ENCODE measurements around the gene TBPL2. TPM values are rescaled to one million over a fixed set of nuclear protein-coding genes. Genes with fewer than 3 reads are reported as not detected.

The TBPL2 gene
- total RNA-seq, 1 experiment from 2014 or later = not detected

DNA sequence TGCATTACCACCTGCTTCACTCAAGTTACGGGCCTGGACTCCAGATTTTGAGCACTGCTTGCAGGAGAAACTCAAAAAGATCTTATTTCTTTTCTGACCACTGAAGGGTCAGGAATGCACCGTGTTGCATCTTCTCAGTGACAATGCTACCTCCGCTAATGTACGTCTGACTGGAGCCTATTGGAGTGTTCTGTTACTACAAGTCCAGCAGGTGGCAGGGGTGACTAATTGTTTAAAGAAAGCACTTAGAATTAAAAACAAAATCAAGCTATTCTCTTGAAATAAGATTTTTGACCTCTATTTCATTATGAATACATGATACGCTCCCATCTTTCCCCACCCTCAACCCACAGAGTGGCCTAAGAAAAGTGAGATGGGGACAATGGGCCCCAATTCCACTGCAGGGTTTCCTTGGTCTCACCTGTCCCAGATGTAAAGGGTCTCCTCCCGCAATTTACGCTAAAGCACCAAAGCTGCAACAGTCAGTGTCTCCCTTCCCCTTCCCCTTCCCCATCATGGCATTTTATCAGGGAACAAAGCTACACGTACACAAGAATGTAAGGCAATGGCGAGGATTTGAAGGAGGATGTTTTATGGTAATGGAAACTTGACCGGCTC lies 2.2 kb downstream of the TBPL2 start:
- BruUV-seq (replicated peaks) = no TSS peak
- DNase-seq (ENCODE audit: low spot score) = peak; percentile 77
- H3K27ac ChIP-seq (ENCODE audit: low read depth, low read length, poor library complexity, severe bottlenecking) = no peak overlapping the region
- intact Hi-C loops (cut with micrococcal nuclease; ENCODE audit: unreplicated experiment) = loop anchor here (5.0 kb wide), 2 partner anchors 904 to 1034 kb away; no protein-coding TSS in a partner anchor
- TF ChIP-seq, protein P1, sequence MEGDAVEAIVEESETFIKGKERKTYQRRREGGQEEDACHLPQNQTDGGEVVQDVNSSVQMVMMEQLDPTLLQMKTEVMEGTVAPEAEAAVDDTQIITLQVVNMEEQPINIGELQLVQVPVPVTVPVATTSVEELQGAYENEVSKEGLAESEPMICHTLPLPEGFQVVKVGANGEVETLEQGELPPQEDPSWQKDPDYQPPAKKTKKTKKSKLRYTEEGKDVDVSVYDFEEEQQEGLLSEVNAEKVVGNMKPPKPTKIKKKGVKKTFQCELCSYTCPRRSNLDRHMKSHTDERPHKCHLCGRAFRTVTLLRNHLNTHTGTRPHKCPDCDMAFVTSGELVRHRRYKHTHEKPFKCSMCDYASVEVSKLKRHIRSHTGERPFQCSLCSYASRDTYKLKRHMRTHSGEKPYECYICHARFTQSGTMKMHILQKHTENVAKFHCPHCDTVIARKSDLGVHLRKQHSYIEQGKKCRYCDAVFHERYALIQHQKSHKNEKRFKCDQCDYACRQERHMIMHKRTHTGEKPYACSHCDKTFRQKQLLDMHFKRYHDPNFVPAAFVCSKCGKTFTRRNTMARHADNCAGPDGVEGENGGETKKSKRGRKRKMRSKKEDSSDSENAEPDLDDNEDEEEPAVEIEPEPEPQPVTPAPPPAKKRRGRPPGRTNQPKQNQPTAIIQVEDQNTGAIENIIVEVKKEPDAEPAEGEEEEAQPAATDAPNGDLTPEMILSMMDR (conservative IDR thresholded peaks at IDR 0.05; ENCODE audit: low read depth, low read length) = peak; percentile 65
- TF ChIP-seq EZH2 (IDR thresholded peaks at IDR 0.05; ENCODE audit: borderline replicate concordance, low read depth, low read length, poor library complexity, severe bottlenecking) = no peak
- POLR2A ChIA-PET (ENCODE audit: low non-redundant PET) = no interaction called here
- H3K27me3 ChIP-seq (replicated peaks; ENCODE audit: insufficient read depth, low read depth, low read length, poor library complexity) = no peaks in the 10 kb centered on the region
- CTCF ChIA-PET = interaction anchor here (0.6 to 1.3 kb wide), 8 partner anchors 8 to 1044 kb away, joined by 3 to 9 read pairs (median 4); no protein-coding TSS in a partner anchor
- no peaks in the 10 kb centered on the region for H3K9me3 ChIP-seq (ENCODE audit: low read depth, low read length, poor library complexity, severe bottlenecking)
- no peaks in the 10 kb centered on the region for H3K36me3 ChIP-seq (ENCODE audit: insufficient read depth, low read length, poor library complexity, severe bottlenecking)
- no peak overlapping the region for H3K4me3 ChIP-seq (ENCODE audit: low read depth, low read length, poor library complexity, severe bottlenecking)
- H3K4me1 ChIP-seq (ENCODE audit: insufficient read depth, low read length, poor library complexity, severe bottlenecking) = no peaks in the 10 kb centered on the region

DNA sequence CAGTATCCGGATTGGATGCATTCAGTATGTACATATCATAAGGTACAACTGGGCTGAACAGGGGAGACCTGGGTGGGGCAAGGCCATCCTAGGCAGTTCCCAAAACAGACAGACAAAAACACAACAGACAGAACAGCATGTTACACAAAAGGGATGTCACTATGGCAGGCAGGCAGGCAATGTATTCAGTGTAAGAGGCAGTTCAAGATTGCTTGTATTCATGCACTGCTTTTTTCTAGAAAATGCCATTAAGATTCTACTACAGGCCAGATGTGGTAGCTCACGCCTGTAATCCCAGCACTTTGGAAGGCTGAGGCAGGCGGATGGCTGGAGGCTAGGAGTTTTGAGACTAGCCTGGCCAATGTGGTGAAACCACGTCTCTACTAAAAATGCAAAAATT lies 3.5 kb downstream of the TBPL2 start:
- ChIA-PET POLR2A (ENCODE audit: low non-redundant PET) (no interaction called here), CTCF (interaction anchor here (0.7 kb wide), 1 partner anchor 1040 kb away, joined by 6 read pairs; no protein-coding TSS in a partner anchor)
- intact Hi-C loops (cut with micrococcal nuclease; ENCODE audit: unreplicated experiment) = loop anchor here (5.0 kb wide), 2 partner anchors 905 to 1035 kb away; no protein-coding TSS in a partner anchor

DNA sequence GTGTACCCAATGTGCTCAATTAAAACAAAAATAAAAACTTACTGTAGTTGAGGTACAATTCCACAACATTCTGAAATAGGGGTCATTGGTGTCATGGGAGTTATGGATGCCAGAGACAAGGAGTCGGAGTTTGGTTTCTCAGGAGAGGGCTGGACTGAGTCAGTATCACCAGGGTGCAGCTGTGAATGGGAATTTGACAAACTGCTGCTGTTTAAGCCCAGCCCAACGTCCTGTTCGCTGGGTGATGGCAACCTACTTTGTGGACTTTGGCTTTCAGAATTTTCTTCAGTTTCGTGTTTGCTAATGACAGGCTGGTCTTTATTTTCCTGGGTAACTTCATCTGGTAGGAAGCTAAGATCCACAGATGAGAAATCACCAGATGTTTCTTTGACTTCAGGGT lies 3.9 kb downstream of the TBPL2 start:
- ChIA-PET CTCF (interaction anchor here (0.7 kb wide), 1 partner anchor 1040 kb away, joined by 6 read pairs; no protein-coding TSS in a partner anchor), POLR2A (ENCODE audit: low non-redundant PET) (no interaction called here)
- no peaks in the 10 kb centered on the region for H3K27me3 ChIP-seq (replicated peaks; ENCODE audit: insufficient read depth, low read depth, low read length, poor library complexity)
- H3K4me3 ChIP-seq (ENCODE audit: low read depth, low read length, poor library complexity, severe bottlenecking) = no peak overlapping the region
- H3K27ac ChIP-seq (ENCODE audit: low read depth, low read length, poor library complexity, severe bottlenecking) = no peak overlapping the region
- intact Hi-C loops (cut with micrococcal nuclease; ENCODE audit: unreplicated experiment) = loop anchor here (5.0 kb wide), 2 partner anchors 906 to 1036 kb away; no protein-coding TSS in a partner anchor
- no peaks in the 10 kb centered on the region for H3K9me3 ChIP-seq (ENCODE audit: low read depth, low read length, poor library complexity, severe bottlenecking)
- no peak for DNase-seq (ENCODE audit: low spot score)
- no peaks in the 10 kb centered on the region for H3K4me1 ChIP-seq (ENCODE audit: insufficient read depth, low read length, poor library complexity, severe bottlenecking)
- no TSS peak for BruUV-seq (replicated peaks)
- TF ChIP-seq, protein P1 (conservative IDR thresholded peaks at IDR 0.05; ENCODE audit: low read depth, low read length) = no peak
- TF ChIP-seq EZH2 (IDR thresholded peaks at IDR 0.05; ENCODE audit: borderline replicate concordance, low read depth, low read length, poor library complexity, severe bottlenecking) = no peak
- no peaks in the 10 kb centered on the region for H3K36me3 ChIP-seq (ENCODE audit: insufficient read depth, low read length, poor library complexity, severe bottlenecking)

More for the DNA sequence above, 3.5 kb downstream of the TBPL2 start:
- DNase-seq (ENCODE audit: low spot score) = no peak
- no peaks in the 10 kb centered on the region for H3K36me3 ChIP-seq (ENCODE audit: insufficient read depth, low read length, poor library complexity, severe bottlenecking)
- no peak overlapping the region for H3K4me3 ChIP-seq (ENCODE audit: low read depth, low read length, poor library complexity, severe bottlenecking)
- no peaks in the 10 kb centered on the region for H3K4me1 ChIP-seq (ENCODE audit: insufficient read depth, low read length, poor library complexity, severe bottlenecking)
- no peaks in the 10 kb centered on the region for H3K9me3 ChIP-seq (ENCODE audit: low read depth, low read length, poor library complexity, severe bottlenecking)
- TF ChIP-seq EZH2 (IDR thresholded peaks at IDR 0.05; ENCODE audit: borderline replicate concordance, low read depth, low read length, poor library complexity, severe bottlenecking) = no peak
- TF ChIP-seq, protein P1 (conservative IDR thresholded peaks at IDR 0.05; ENCODE audit: low read depth, low read length) = no peak
- no peak overlapping the region for H3K27ac ChIP-seq (ENCODE audit: low read depth, low read length, poor library complexity, severe bottlenecking)
- H3K27me3 ChIP-seq (replicated peaks; ENCODE audit: insufficient read depth, low read depth, low read length, poor library complexity) = no peaks in the 10 kb centered on the region
- no TSS peak for BruUV-seq (replicated peaks)

All from A673 (cell line).